Measurements from ENCODE around the gene CTDNEP1.

CTDNEP1 gene

GRCh38 chr17:7251661-7252175 lies at the start of gene CTDNEP1:
TSS of gene CTDNEP1 (minus strand) at chr17:7251734. CDS start at chr17:7251296, 438 bp downstream.
- peak; percentile 98 for DNase-seq (ENCODE audit: low read depth, low spot score)

- DNase-seq (ENCODE audit: low read depth, low spot score): no peak
Observed at GRCh38 chr17:7296189-7296861, 44.8 kb upstream of the CTDNEP1 start.

- no peak for DNase-seq (ENCODE audit: low read depth, low spot score)
Observed at GRCh38 chr17:7295230-7296180, 44.0 kb upstream of the CTDNEP1 start.

GRCh38 chr17:7294614-7295153 lies 43.1 kb upstream of the CTDNEP1 start, which contains the start of gene YBX2:
TSS of gene YBX2 (minus strand) at chr17:7294639. CDS start at chr17:7294500, 139 bp downstream.
- DNase-seq (ENCODE audit: low read depth, low spot score): no peak

GRCh38 chr17:7293816-7294613 lies 42.5 kb upstream of the CTDNEP1 start:
- DNase-seq (ENCODE audit: low read depth, low spot score): no peak

DNA sequence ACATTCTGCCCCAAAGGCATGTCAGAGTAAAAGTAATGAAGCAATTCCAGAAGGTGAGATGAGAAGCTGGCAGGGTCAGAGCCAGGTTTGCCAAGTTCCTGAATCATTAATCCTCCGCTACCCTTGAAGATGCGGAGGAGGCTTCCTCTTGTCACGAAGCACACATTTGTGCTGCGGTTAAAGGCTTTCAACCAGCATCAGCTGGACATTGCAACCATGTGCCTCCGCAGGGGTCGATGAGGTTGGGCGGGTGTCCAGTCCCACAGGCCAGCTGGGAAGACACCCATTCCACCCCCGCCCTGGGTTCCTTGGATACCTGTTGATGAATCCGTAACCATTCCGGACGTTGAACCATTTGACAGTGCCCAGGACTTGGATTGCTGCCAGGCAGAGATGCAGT lies 41.6 kb upstream of the CTDNEP1 start:
- DNase-seq (ENCODE audit: low read depth, low spot score): no peak

GRCh38 chr17:7292729-7293128 lies 41.2 kb upstream of the CTDNEP1 start:
- no peak for DNase-seq (ENCODE audit: low read depth, low spot score)

DNA sequence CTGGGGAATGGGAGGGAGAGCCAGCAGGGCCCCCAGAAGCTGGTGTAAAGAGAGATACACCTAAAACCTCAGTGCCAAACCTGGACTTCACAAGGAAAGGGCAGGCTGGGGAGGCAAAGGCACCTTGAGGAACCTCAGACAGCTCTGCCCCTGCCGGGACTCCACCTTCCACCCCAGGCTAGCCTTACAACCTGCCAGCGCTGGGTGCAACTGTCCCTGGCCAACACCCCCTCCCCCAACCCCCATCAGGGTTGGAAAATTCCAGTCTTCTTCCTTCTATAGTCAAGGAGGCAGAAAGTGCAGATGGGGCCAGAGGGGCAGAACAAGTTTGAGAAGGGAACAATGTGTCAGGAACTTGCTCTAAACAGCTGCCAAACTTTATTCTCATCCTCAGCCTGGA lies 40.7 kb upstream of the CTDNEP1 start:
- no peak for DNase-seq (ENCODE audit: low read depth, low spot score)

- DNase-seq (ENCODE audit: low read depth, low spot score): no peak
Observed at GRCh38 chr17:7290685-7291084, 39.2 kb upstream of the CTDNEP1 start.

- DNase-seq (ENCODE audit: low read depth, low spot score): no peak
Observed at GRCh38 chr17:7290166-7290565, 38.6 kb upstream of the CTDNEP1 start.

DNA sequence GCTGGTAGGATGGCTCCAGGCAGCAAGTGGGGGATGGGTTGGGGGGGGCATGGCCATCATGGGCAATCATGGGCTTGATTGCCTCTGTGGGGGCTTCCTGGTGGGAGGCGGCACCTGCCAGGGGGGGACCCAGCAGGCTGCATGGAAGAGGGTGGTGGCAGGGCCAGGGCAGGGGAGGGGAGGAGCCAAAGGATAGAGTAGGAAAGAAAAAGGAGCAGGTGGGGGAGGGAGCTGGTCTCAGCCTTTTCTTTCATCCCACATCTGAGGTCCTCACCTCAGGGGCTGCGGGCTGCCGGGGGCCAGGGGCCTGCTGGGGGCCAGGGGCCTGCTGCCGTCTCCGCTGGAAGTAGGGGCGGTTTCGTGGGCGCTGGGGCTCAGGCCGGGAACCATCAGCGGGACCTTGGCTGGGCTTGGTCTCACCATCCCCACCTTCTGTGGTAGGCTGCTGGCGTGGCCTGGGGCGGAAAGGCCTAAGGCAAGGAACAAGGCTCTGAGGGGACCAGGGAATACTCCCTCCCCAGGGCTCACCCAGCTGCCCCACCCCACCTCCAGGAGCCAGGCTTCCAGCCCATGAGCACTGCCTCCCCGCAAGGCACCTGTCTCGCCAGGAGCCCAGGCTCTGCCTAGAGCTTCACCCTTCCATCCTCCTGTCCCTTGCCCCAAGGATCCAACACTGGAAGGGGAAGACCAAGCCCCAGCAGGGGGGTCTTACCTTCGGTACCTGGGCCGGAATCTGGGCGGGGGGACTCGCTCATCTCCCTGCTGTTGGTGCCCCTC lies 37.9 kb upstream of the CTDNEP1 start:
- DNase-seq (ENCODE audit: low read depth, low spot score): no peak

DNA sequence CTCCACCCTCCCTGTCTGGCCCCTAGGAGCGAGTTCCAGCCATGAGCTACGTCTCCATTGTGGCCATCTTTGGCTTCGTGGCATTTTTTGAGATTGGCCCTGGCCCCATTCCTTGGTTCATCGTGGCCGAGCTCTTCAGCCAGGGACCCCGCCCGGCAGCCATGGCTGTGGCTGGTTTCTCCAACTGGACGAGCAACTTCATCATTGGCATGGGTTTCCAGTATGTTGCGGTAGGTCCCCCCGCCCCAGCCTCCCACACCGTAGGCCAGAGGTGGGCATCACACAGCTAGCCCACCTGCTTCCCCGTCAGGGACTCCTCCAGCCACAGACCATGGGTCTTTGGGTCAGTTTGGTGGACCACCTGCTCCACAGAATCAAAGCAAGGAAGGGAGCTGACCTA lies 34.1 kb upstream of the CTDNEP1 start:
- no peak for DNase-seq (ENCODE audit: low read depth, low spot score)

DNA sequence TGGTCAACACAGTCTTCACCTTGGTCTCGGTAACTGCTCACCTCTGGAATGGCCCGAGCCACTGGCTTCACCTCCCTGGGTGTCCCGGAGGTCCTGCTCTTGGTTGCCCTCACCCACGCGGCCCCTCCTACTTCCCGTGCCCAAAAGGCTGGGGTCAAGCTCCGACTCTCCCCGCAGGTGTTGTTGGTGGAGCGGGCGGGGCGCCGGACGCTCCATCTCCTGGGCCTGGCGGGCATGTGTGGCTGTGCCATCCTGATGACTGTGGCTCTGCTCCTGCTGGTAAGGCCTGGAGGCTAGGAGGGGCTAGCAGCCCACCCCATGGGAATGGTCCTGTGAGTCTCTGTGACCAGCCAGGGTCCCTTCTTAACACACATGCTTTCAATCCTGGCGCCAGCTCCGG lies 33.4 kb upstream of the CTDNEP1 start:
- no peak for DNase-seq (ENCODE audit: low read depth, low spot score)

GRCh38 chr17:7283471-7284216 lies 32.1 kb upstream of the CTDNEP1 start:
- no peak for DNase-seq (ENCODE audit: low read depth, low spot score)

GRCh38 chr17:7282752-7283321 lies 31.3 kb upstream of the CTDNEP1 start:
- no peak for DNase-seq (ENCODE audit: low read depth, low spot score)

DNA sequence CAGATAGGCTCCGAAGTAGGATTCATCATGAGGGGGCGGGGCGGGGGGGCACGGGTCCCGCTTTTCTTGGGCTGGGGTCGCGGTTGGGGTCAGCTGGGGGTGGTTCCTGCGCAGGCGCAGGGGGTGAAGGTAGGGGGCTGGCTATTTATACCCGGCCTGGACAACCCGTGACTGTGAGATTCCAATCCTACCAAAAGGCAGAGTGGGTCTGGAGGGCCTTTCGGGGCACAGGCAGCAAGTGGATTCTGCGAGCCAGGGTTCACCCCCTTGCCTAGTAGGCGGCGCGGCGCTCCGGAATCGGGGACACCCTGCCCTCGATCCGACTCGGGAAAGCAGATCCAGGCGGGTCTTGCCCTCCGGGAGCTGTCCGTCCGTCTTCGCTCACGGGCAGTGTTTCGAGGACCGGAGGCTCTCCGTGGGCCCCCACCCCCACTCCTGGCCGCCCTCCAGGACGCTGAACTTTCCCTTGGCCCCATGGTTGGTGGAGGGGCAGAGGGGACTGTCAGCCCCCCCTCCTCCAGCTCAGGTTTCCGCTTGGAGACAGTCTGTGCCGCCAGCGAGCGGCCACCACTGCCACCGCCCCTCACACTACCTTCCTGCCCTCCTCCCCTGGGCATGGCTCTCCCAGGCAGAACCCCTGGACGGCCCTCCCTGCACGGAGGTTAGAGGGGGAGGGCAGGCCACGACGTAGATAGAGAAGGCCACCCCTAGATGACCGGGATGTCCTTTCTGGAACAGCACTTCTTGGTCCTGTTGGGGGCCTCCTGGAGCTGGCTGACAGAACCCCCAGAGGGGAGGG lies 30.6 kb upstream of the CTDNEP1 start:
- no peak for DNase-seq (ENCODE audit: low read depth, low spot score)

DNA sequence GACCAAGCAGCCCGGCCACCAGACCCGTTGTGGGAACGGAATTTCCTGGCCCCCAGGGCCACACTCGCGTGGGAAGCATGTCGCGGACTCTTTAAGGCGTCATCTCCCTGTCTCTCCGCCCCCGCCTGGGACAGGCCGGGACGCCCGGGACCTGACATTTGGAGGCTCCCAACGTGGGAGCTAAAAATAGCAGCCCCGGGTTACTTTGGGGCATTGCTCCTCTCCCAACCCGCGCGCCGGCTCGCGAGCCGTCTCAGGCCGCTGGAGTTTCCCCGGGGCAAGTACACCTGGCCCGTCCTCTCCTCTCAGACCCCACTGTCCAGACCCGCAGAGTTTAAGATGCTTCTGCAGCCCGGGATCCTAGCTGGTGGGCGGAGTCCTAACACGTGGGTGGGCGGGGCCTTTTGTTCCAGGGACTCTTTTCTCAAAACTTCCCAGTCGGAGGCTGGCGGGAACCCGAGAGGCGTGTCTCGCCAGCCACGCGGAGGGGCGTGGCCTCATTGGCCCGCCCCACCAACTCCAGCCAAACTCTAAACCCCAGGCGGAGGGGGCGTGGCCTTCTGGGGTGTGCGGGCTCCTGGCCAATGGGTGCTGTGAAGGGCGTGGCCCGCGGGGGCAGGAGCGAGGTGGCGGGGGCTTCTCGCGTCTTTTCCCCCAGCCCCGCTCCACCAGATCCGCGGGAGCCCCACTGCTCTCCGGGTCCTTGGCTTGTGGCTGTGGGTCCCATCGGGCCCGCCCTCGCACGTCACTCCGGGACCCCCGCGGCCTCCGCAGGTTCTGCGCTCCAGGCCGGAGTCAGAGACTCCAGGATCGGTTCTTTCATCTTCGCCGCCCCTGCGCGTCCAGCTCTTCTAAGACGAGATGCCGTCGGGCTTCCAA lies 29.8 kb upstream of the CTDNEP1 start, which contains the start of gene SLC2A4:
TSS of gene SLC2A4 (plus strand) at position 645 of the 879 bp plus-strand sequence. CDS start at position 862, 217 bp downstream.
- peak; percentile 79 for DNase-seq (ENCODE audit: low read depth, low spot score)

Measured in iPS DF 19.7 (cell line).